Loucy (cell line): ENCODE data around the gene SLC10A3.
"Not testable (repeated sequence)": the region's sequence is repeated elsewhere in the genome, so short reads cannot be mapped to it uniquely, and the experiment has no call there.

Experiments used
- H2AFZ ChIP-seq: fragments of 200-600 bp; sonication (generic); 2 replicates; pipeline ENCODE4 v1.6.0; 2016; ENCODE audit warnings: antibody characterized with exemption, mild to moderate bottlenecking, low read length, moderate library complexity
- H3F3A ChIP-seq: fragments of 200-600 bp; 2 replicates; pipeline ENCODE4 v1.6.0; 2016; ENCODE audit warnings: antibody characterized with exemption, low read depth, mild to moderate bottlenecking
- H3K27me3 ChIP-seq: fragments of 200-600 bp; sonication (generic); 2 replicates; pipeline ENCODE4 v1.6.1; 2014; ENCODE audit warnings: low read length, mild to moderate bottlenecking; ENCODE audit not compliant: insufficient read depth, poor library complexity, severe bottlenecking
- H3K36me3 ChIP-seq: fragments of 200-600 bp; sonication (generic); 2 replicates; pipeline ENCODE4 v1.6.1; 2016; ENCODE audit warnings: low read length; ENCODE audit not compliant: insufficient read depth
- H3K4me1 ChIP-seq: fragments of 200-600 bp; sonication (generic); 2 replicates; pipeline ENCODE4 v1.5.1; 2014; ENCODE audit warnings: low read length, mild to moderate bottlenecking; ENCODE audit not compliant: insufficient read depth, poor library complexity, severe bottlenecking
- H3K4me2 ChIP-seq: fragments of 200-600 bp; sonication (generic); 2 replicates; pipeline ENCODE4 v1.6.0; 2014; ENCODE audit warnings: antibody characterized with exemption, low read length, low read depth, mild to moderate bottlenecking; ENCODE audit not compliant: poor library complexity, severe bottlenecking
- H3K4me3 ChIP-seq: fragments of 200-600 bp; sonication (generic); 2 replicates; pipeline ENCODE4 v1.5.1; 2014; ENCODE audit warnings: low read length, mild to moderate bottlenecking, mixed read lengths; ENCODE audit not compliant: poor library complexity, severe bottlenecking
- H3K79me2 ChIP-seq: fragments of 200-600 bp; sonication (generic); 2 replicates; pipeline ENCODE4 v1.6.1; 2014; ENCODE audit warnings: low read length; ENCODE audit not compliant: insufficient read depth
- H3K9ac ChIP-seq: fragments of 200-600 bp; sonication (generic); 2 replicates; pipeline ENCODE4 v1.6.0; 2014; ENCODE audit warnings: mild to moderate bottlenecking, low read depth, low read length, moderate library complexity; ENCODE audit not compliant: poor library complexity, severe bottlenecking
- H3K9me2 ChIP-seq: fragments of 200-600 bp; sonication (generic); replicated peaks from 2 replicates; pipeline ENCODE4 v1.6.1; 2016; ENCODE audit warnings: low read depth, low read length, mixed read lengths
- H3K9me3 ChIP-seq: fragments of 200-600 bp; sonication (generic); 2 replicates; pipeline ENCODE4 v1.6.1; 2014; ENCODE audit warnings: mild to moderate bottlenecking, antibody characterized with exemption, low read length, low read depth; ENCODE audit not compliant: insufficient read depth
- H4K20me1 ChIP-seq: fragments of 200-600 bp; sonication (generic); 2 replicates; pipeline ENCODE4 v1.6.0; 2014; ENCODE audit warnings: antibody characterized with exemption, low read length, mild to moderate bottlenecking; ENCODE audit not compliant: insufficient read depth, poor library complexity, severe bottlenecking
- EZH2phosphoT487 ChIP-seq: fragments of 200-600 bp; IDR thresholded peaks from 2 replicates; pipeline ENCODE4 v1.6.1; 2018; ENCODE audit warnings: antibody characterized with exemption, mild to moderate bottlenecking, moderate library complexity, borderline replicate concordance
- TF ChIP-seq, protein P1 (sequence below): fragments of 200-600 bp; sonication (generic); conservative IDR thresholded peaks from 2 replicates; pipeline ENCODE4 v1.5.1; 2014; ENCODE audit warnings: mild to moderate bottlenecking, antibody characterized with exemption, low read length

The SLC10A3 gene

DNA sequence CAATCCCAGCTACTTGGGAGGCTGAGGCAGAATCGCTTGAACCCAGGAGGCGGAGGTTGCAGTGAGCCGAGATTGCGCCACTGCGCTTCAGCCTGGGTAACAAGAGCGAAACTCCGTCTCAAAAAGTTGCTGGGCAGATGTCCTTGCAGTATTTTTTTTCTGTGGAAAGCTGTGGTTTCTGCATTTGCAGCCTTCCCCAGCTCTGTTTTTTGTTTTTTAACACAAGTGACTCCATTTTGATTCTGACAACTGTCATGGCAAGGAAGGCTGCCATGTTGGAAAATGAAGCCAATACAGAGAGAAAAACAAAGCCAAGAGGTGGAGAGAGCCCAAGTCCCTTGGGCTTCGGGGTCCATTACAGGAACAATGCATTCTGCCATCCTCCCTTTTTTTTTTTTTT, 11.7 kb upstream of the SLC10A3 start:
- H3K27me3 ChIP-seq, result no peaks in the 10 kb centered on the region
- TF ChIP-seq, protein P1, sequence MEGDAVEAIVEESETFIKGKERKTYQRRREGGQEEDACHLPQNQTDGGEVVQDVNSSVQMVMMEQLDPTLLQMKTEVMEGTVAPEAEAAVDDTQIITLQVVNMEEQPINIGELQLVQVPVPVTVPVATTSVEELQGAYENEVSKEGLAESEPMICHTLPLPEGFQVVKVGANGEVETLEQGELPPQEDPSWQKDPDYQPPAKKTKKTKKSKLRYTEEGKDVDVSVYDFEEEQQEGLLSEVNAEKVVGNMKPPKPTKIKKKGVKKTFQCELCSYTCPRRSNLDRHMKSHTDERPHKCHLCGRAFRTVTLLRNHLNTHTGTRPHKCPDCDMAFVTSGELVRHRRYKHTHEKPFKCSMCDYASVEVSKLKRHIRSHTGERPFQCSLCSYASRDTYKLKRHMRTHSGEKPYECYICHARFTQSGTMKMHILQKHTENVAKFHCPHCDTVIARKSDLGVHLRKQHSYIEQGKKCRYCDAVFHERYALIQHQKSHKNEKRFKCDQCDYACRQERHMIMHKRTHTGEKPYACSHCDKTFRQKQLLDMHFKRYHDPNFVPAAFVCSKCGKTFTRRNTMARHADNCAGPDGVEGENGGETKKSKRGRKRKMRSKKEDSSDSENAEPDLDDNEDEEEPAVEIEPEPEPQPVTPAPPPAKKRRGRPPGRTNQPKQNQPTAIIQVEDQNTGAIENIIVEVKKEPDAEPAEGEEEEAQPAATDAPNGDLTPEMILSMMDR, result no peak
- no peak for TF ChIP-seq EZH2phosphoT487
- H3K9me3 ChIP-seq, result no peaks in the 10 kb centered on the region
- no peaks in the 10 kb centered on the region for H3K36me3 ChIP-seq
- no peaks in the 10 kb centered on the region for H3K79me2 ChIP-seq
- no peak overlapping the region for H3K9ac ChIP-seq
- H3F3A ChIP-seq, result no peaks in the 10 kb centered on the region
- no peak overlapping the region for H2AFZ ChIP-seq
- no peaks in the 10 kb centered on the region for H3K4me1 ChIP-seq
- H3K4me3 ChIP-seq, result no peak overlapping the region
- no peak overlapping the region for H3K4me2 ChIP-seq
- H3K9me2 ChIP-seq, result no peaks in the 10 kb centered on the region
- no peaks in the 10 kb centered on the region for H4K20me1 ChIP-seq

DNA sequence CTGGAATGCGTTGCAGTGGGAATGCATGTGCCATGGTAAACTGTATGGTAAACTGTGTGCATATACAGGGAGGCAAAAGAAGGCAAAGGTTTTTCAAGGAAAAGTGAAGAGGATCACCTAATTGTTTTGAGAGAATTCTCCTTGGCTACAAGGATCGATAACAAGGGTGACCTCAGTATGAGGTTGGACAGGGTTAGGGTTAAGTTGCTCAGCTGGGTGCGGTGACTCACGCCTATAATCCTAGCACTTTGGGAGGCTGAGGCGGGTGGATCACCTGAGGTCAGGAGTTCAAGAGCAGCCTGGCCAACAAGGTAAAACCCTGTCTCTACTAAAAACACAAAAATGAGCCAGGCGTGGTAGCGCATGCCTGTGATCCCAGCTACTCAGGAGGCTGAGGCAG, 11.0 kb upstream of the SLC10A3 start:
- not testable (repeated sequence) for H3K9me3 ChIP-seq, H4K20me1 ChIP-seq, H3K4me2 ChIP-seq, H3K36me3 ChIP-seq, H3K4me1 ChIP-seq, H3K9me2 ChIP-seq, H3F3A ChIP-seq, H3K4me3 ChIP-seq, H2AFZ ChIP-seq, H3K27me3 ChIP-seq, H3K9ac ChIP-seq, H3K79me2 ChIP-seq

DNA sequence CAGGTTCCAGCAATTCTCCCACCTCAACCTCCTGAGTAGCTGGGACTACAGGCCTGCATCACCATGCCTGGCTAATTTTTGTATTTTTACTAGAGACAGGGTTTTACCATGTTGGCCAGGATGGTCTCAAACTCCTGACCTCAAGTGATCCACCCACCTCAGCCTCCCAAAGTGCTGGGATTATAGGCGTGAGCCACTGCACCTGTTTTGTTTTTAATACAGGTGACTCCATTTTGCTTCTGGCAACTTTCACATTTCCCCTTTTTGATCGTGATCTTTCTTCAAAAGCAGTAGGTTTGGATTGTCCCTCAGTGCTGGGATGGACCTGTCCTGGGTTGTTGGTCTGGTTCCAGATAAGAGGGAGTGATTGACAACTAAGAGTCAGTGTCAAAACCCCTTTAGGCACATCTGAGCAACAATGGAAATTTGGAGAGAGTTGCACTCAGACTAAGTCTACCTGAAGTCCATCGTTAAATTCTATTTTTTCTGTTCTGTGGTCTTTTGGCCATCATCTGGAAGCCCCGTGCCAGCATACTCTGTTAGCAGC, 6.2 kb upstream of the SLC10A3 start:
- H3K36me3 ChIP-seq, H2AFZ ChIP-seq: not testable (repeated sequence)

DNA sequence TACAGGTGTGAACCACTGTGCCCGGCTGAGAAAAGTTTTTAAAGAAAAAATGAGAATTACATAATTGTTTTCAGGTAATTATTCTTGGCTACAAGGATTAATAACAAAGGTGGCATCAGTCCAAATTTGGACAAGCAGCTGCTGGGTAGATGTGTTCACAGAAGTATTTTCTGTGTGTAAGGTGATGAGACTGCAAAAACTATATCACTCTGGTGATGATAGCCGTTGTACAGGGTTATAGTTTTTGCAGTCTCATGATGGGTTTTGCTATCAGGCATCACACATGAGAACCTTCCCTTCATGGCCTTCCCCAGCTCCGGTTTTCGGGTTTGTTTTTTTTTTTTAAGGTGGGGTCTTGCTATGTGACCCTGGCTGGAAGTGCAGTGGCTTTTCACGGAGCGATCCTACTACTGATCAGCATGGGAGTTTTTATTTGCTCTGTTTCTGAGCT, 5.1 kb upstream of the SLC10A3 start:
- H3K79me2 ChIP-seq, result no peaks in the 10 kb centered on the region
- H3K4me2 ChIP-seq, result no peak overlapping the region
- H3K4me1 ChIP-seq, result no peaks in the 10 kb centered on the region
- H4K20me1 ChIP-seq, result no peaks in the 10 kb centered on the region
- no peaks in the 10 kb centered on the region for H3K36me3 ChIP-seq
- no peak overlapping the region for H3K9ac ChIP-seq
- H2AFZ ChIP-seq, result no peak overlapping the region
- no peaks in the 10 kb centered on the region for H3K9me2 ChIP-seq
- no peak overlapping the region for H3K4me3 ChIP-seq
- TF ChIP-seq, protein P1, result no peak
- TF ChIP-seq EZH2phosphoT487, result no peak
- no peaks in the 10 kb centered on the region for H3K9me3 ChIP-seq
- no peaks in the 10 kb centered on the region for H3F3A ChIP-seq
- no peaks in the 10 kb centered on the region for H3K27me3 ChIP-seq

More for the DNA sequence above, 6.2 kb upstream of the SLC10A3 start:
- not testable (repeated sequence) for H3K9me2 ChIP-seq, H3K4me3 ChIP-seq, H3K4me1 ChIP-seq, H3K27me3 ChIP-seq, H3K9ac ChIP-seq, H3K9me3 ChIP-seq, H3F3A ChIP-seq, H4K20me1 ChIP-seq, H3K79me2 ChIP-seq, H3K4me2 ChIP-seq
